ENCODE data around the gene ZNF543. TPM values are rescaled to one million over a fixed set of nuclear protein-coding genes. Genes with fewer than 3 reads are reported as not detected.
A peak's percentile ranks its signal among the peaks of the same experiment; 100 is the strongest.

Gene ZNF543
- total RNA-seq, 4 donors from 2014 or later, result 1.4 to 9.7 (median 4.3) TPM

DNA sequence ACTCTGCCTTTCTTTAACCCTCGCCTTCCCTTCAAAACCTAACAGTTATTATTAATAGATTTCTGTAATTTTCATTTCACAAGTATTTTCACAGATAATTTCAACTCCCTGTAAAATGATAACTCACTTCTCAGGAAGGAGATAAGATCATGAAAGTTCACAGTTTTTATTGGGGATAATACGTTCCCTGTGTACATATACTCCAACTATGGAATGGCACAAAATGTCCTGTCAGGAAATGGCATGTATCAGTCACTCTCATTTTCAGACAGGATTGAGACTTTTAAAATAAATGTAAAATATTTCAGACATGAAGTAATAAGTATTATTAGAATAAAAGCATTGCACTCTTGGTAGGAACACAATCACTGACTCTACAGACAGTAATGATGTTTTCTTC, 42.1 kb downstream of the ZNF543 start:
- no peak for DNase-seq
- Histone ChIP-seq H3K27me3 (no peaks in the 10 kb centered on the region), H3K9me3 (peaks cover 7 to 38% of the 10 kb centered on the region in 2 donors), H3K4me3 (peak overlapping the region in 2 of 4 donors; percentile 64 to 91), H3K4me1 (peaks cover 0 to 15% (median 12%) of the 10 kb centered on the region in 4 donors), H3K27ac (peak overlapping the region; percentile 83 to 97 (median 92)), H3K36me3 (peaks cover 0 to 25% (median 4%) of the 10 kb centered on the region in 4 donors)
- intact Hi-C loops (cut with DNase I; ENCODE audit: low total_unique reads) (no loop called here), in situ Hi-C loops (cut with MboI; ENCODE audit: low pct_ligation_motif_present in 1 of 4, low pct_unique_long_range_greater_than_20kb in 1 of 4, low sequenced_read_pairs in 3 of 4) (no loop called here)
- 67 to 78% methylated on average over 2 of the region's 2 CpGs for WGBS, 2 donors (ENCODE audit: low coverage in 1 of 2)
- TF ChIP-seq EP300 (IDR thresholded peaks at IDR 0.05; ENCODE audit: low read depth) (no peak), POLR2A (IDR thresholded peaks at IDR 0.05) (no peak), POLR2AphosphoS5 (IDR thresholded peaks at IDR 0.05) (no peak)
- TF ChIP-seq, protein P1, sequence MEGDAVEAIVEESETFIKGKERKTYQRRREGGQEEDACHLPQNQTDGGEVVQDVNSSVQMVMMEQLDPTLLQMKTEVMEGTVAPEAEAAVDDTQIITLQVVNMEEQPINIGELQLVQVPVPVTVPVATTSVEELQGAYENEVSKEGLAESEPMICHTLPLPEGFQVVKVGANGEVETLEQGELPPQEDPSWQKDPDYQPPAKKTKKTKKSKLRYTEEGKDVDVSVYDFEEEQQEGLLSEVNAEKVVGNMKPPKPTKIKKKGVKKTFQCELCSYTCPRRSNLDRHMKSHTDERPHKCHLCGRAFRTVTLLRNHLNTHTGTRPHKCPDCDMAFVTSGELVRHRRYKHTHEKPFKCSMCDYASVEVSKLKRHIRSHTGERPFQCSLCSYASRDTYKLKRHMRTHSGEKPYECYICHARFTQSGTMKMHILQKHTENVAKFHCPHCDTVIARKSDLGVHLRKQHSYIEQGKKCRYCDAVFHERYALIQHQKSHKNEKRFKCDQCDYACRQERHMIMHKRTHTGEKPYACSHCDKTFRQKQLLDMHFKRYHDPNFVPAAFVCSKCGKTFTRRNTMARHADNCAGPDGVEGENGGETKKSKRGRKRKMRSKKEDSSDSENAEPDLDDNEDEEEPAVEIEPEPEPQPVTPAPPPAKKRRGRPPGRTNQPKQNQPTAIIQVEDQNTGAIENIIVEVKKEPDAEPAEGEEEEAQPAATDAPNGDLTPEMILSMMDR (IDR thresholded peaks at IDR 0.05), result no peak

DNA sequence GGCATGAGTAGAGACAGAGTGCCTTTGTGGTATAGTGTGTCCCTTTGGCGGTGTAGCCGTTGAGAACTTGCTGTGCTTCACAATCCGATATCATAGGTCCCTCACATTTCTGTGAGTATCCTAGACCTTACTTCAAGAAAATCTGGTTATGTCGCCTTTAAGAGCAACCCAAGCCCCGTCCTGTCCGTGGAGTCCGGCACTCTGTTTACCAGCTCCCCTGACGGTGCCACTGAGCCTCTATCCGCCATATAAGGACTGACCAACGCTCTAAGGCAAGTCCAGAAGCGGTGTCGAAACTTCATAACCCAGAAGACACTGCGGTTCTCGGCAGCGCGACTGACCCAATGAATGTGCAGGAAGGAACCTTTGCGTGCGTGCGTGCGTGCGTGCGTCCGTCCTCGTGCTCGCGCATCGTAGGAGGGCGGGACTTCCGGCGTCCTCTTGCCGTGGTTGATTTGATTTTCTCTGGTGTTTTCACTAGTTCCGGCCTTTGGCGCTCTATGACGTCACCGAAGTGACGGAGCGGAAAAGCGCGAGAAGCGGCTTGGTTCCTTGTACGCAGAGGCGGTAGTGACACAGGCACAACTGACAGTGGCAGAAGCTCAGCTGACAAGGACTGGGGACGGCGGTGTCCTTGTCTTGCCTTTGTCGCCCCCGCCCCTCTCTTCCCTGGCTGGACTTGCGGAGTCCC, 42.9 kb downstream of the ZNF543 start, which contains the start of the genes TRAPPC2B and ZNF547:
TSS of gene TRAPPC2B (plus strand) at position 555 of the 691 bp plus-strand sequence. CDS start 1,283 bp downstream, outside the sequence.
TSS of gene ZNF547 (plus strand) at position 555 of the 691 bp plus-strand sequence. CDS start 5,005 bp downstream, outside the sequence.
- WGBS, 2 donors (ENCODE audit: low coverage in 1 of 2), result 3% methylated on average over 42 of the region's 47 CpGs; no CpG with 5 or more reads in 1 of the 2 donors
- Histone ChIP-seq H3K27me3 (no peaks in the 10 kb centered on the region), H3K4me1 (peaks cover 0 to 15% (median 12%) of the 10 kb centered on the region in 4 donors), H3K4me3 (peak within 1 kb of the TSS; percentile 63 to 91 (median 65)), H3K36me3 (peaks cover 0 to 18% (median 3%) of the 10 kb centered on the region in 4 donors), H3K9me3 (peaks cover 6 to 32% of the 10 kb centered on the region in 2 donors), H3K27ac (peak within 1 kb of the TSS; percentile 89 to 97 (median 93))
- intact Hi-C loops (cut with DNase I; ENCODE audit: low total_unique reads) (no loop called here), in situ Hi-C loops (cut with MboI; ENCODE audit: low pct_ligation_motif_present in 1 of 4, low pct_unique_long_range_greater_than_20kb in 1 of 4, low sequenced_read_pairs in 3 of 4) (no loop called here)
- TF ChIP-seq POLR2A (IDR thresholded peaks at IDR 0.05), result peak; percentile 67
- peak; percentile 26 for TF ChIP-seq EP300 (IDR thresholded peaks at IDR 0.05; ENCODE audit: low read depth)
- peak; percentile 58 to 86 (median 76) for TF ChIP-seq POLR2AphosphoS5 (IDR thresholded peaks at IDR 0.05)
- TF ChIP-seq, protein P1 (IDR thresholded peaks at IDR 0.05), result no peak
- peak; percentile 99 for DNase-seq

DNA sequence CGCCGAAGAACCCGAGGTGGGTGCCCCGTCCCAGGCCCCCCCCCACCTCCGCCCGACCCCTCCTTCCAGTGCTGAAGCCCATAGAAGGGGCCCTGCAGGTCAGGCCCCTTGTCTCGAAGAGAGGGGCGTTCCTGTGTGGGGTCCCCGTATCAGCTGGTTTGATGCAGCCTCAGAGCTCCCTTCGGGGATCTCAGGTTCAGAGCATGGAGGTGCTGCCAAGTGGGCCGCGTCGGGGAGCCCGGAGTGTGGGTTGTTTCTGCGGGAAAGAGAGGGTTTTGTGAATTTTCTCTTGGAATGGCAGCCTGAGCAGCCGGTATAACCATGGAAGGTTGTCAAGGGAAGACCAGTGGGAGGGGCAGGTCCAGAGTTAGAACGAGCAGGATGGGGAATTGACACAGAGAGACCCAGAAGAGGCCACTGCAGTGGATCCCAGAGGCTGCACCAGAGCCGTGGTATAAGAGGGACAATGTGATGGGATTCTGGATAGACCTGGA, 43.5 kb downstream of the ZNF543 start:
- peaks cover 0 to 15% (median 12%) of the 10 kb centered on the region in 4 donors for H3K4me1 ChIP-seq
- H3K27ac ChIP-seq, result peak overlapping the region; percentile 89 to 97 (median 93)
- peaks cover 0 to 12% (median 3%) of the 10 kb centered on the region in 4 donors for H3K36me3 ChIP-seq
- H3K9me3 ChIP-seq, result peaks cover 6 to 28% of the 10 kb centered on the region in 2 donors
- 3 to 13% methylated on average over 3 to 11 of the region's 18 CpGs for WGBS, 2 donors (ENCODE audit: low coverage in 1 of 2)
- peak overlapping the region; percentile 63 to 91 (median 65) for H3K4me3 ChIP-seq
- intact Hi-C loops (cut with DNase I; ENCODE audit: low total_unique reads) (no loop called here), in situ Hi-C loops (cut with MboI; ENCODE audit: low pct_ligation_motif_present in 1 of 4, low pct_unique_long_range_greater_than_20kb in 1 of 4, low sequenced_read_pairs in 3 of 4) (no loop called here)
- H3K27me3 ChIP-seq, result no peaks in the 10 kb centered on the region
- TF ChIP-seq, protein P1 (IDR thresholded peaks at IDR 0.05), result no peak
- TF ChIP-seq EP300 (IDR thresholded peaks at IDR 0.05; ENCODE audit: low read depth) (no peak), POLR2AphosphoS5 (IDR thresholded peaks at IDR 0.05) (no peak), POLR2A (IDR thresholded peaks at IDR 0.05) (no peak)
- DNase-seq, result no peak

DNA sequence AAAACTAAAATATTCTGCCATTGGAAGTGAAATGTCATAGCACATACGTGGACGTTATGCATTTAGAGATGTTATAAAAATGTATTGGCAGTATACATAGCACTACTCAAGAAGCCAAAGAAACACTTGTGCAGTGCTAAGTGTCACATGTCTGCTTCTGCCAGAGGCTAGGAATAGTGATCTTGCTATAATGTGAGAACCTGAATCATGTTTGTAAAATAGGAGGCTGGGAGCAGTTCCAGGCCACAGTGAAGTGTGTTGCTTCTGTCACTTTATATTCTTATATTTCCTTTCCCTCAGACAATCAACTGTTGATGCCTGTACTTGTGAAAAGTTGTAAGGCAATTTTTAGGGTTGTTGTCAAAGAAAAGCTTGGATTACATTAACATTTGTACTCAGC, 46.5 kb downstream of the ZNF543 start:
- no peak overlapping the region for H3K27ac ChIP-seq
- WGBS, 2 donors (ENCODE audit: low coverage in 1 of 2), result 91% methylated on average over 2 of the region's 2 CpGs; no CpG with 5 or more reads in 1 of the 2 donors
- intact Hi-C loops (cut with DNase I; ENCODE audit: low total_unique reads), result no loop called here
- H3K36me3 ChIP-seq, result peaks cover 0 to 9% (median 3%) of the 10 kb centered on the region in 4 donors
- TF ChIP-seq EP300 (IDR thresholded peaks at IDR 0.05; ENCODE audit: low read depth), result no peak
- no peak for TF ChIP-seq POLR2AphosphoS5 (IDR thresholded peaks at IDR 0.05)
- TF ChIP-seq, protein P1 (IDR thresholded peaks at IDR 0.05), result no peak
- no peak for TF ChIP-seq POLR2A (IDR thresholded peaks at IDR 0.05)
- H3K4me3 ChIP-seq, result no peak overlapping the region
- no peak for DNase-seq
- peaks cover 6 to 13% of the 10 kb centered on the region in 2 donors for H3K9me3 ChIP-seq
- no peaks in the 10 kb centered on the region for H3K27me3 ChIP-seq
- in situ Hi-C loops (cut with MboI; ENCODE audit: low pct_ligation_motif_present in 1 of 4, low pct_unique_long_range_greater_than_20kb in 1 of 4, low sequenced_read_pairs in 3 of 4), result no loop called here
- H3K4me1 ChIP-seq, result peaks cover 0 to 15% (median 12%) of the 10 kb centered on the region in 4 donors
